ENCODE results near the gene S100A3.

GRCh38 chr1:153536671-153537375 is 12.2 kb downstream of the S100A3 start:
- TF ChIP-seq POLR2A (IDR thresholded peaks at IDR 0.05) (no peak), CTCF (IDR thresholded peaks at IDR 0.05) (no peak), EP300 (IDR thresholded peaks at IDR 0.05) (no peak)

Measured in tibial nerve (tissue), 4 donors.